SK-N-SH (cell line): ENCODE results near the gene FAM78A. TPM values are rescaled to one million over a fixed set of nuclear protein-coding genes. Genes with fewer than 3 reads are reported as not detected.

Experiments
- CTCF ChIA-PET: fragments of 300-600, 350-600 bp; formaldehyde crosslinking; extraction: SDS; loops from one replicate; lab custom pipeline; 2021; lab: Yijun Ruan, JAX
- POLR2A ChIA-PET: fragments of 350-600 bp; sonication (Branson Sonifier 250); formaldehyde crosslinking; extraction: SDS; loops from one replicate; lab custom pipeline; 2020; ENCODE audit warnings: antibody characterized with exemption, inconsistent platforms; lab: Yijun Ruan, JAX
- DNase-seq: peaks from one replicate; pipeline ENCODE4 v3.0.0; 2012
- H2AFZ ChIP-seq: fragments of 200-600 bp; sonication (generic); 2 replicates; pipeline ENCODE4 v1.8.1; 2016; ENCODE audit warnings: antibody characterized with exemption, mild to moderate bottlenecking, low read depth
- H3F3A ChIP-seq: fragments of 200-600 bp; sonication (generic); replicated peaks from 2 replicates; pipeline ENCODE3; 2016; ENCODE audit warnings: antibody characterized with exemption, mild to moderate bottlenecking; ENCODE audit not compliant: insufficient read depth
- H3K27ac ChIP-seq, 2 experiments: fragments of 200-500 bp in 1 of 2; fragments of 200-600 bp in 1 of 2; sonication (Bioruptor generic) in 1 of 2; sonication (generic), shearing (Covaris generic) in 1 of 2; 2 replicates each; pipeline versions ENCODE4 v1.5.1 to v1.6.1; 2014 to 2016; ENCODE audit warnings: low read depth in 2 of 2, inconsistent platforms in 1 of 2, low read length in 1 of 2, mild to moderate bottlenecking in 1 of 2, mixed read lengths in 1 of 2
- H3K27me3 ChIP-seq: fragments of 200-600 bp; sonication (generic), shearing (Covaris generic); 2 replicates; pipeline ENCODE4 v1.6.1; 2016; ENCODE audit warnings: mixed run types; ENCODE audit not compliant: insufficient read depth
- H3K36me3 ChIP-seq, 2 experiments: fragments of 200-500 bp in 1 of 2; fragments of 200-600 bp in 1 of 2; sonication (Bioruptor generic) in 1 of 2; sonication (generic) in 1 of 2; replicated peaks in 1 of 2; 2 replicates each; pipeline versions ENCODE3 to v1.5.1; 2014 to 2016; ENCODE audit warnings: low read length in 1 of 2, mild to moderate bottlenecking in 1 of 2; ENCODE audit not compliant: insufficient read depth in 2 of 2, control insufficient read depth in 1 of 2
- H3K4me1 ChIP-seq, 2 experiments: fragments of 200-500 bp in 1 of 2; fragments of 200-600 bp in 1 of 2; sonication (Bioruptor generic) in 1 of 2; sonication (generic), shearing (Covaris generic) in 1 of 2; 2 replicates each; pipeline versions ENCODE4 v1.5.1 to v1.6.1; 2014 to 2016; ENCODE audit warnings: low read depth in 1 of 2, low read length in 1 of 2, mixed run types in 1 of 2; ENCODE audit not compliant: insufficient read depth in 2 of 2, control insufficient read depth in 1 of 2
- H3K4me2 ChIP-seq: fragments of 200-600 bp; sonication (generic), shearing (Covaris generic); 2 replicates; pipeline ENCODE4 v1.6.1; 2017; ENCODE audit warnings: mixed run types
- H3K4me3 ChIP-seq, 2 experiments: fragments of 200-500 bp in 1 of 2; fragments of 200-600 bp in 1 of 2; sonication (Bioruptor generic) in 1 of 2; sonication (generic), shearing (Covaris generic) in 1 of 2; 2 replicates each; pipeline versions ENCODE4 v1.5.1 to v1.8.1; 2014 to 2016; ENCODE audit warnings: low read depth in 2 of 2, inconsistent platforms in 1 of 2, low read length in 1 of 2, mild to moderate bottlenecking in 1 of 2, mixed read lengths in 1 of 2, moderate library complexity in 1 of 2
- H3K79me2 ChIP-seq: fragments of 200-600 bp; sonication (generic); 2 replicates; pipeline ENCODE4 v1.8.1; 2017; ENCODE audit warnings: mild to moderate bottlenecking; ENCODE audit not compliant: insufficient read depth
- H3K9ac ChIP-seq: fragments of 200-600 bp; sonication (generic); 2 replicates; pipeline ENCODE4 v1.6.1; 2017; ENCODE audit warnings: mixed run types
- H3K9me2 ChIP-seq: fragments of 200-600 bp; sonication (generic); 2 replicates; pipeline ENCODE4 v1.6.1; 2017; ENCODE audit warnings: mixed run types
- H3K9me3 ChIP-seq: fragments of 200-600 bp; sonication (generic); 2 replicates; pipeline ENCODE4 v1.6.1; 2017; ENCODE audit warnings: mixed run types, mild to moderate bottlenecking, moderate library complexity
- H4K20me1 ChIP-seq: fragments of 200-600 bp; sonication (generic); 2 replicates; pipeline ENCODE4 v1.6.1; 2017; ENCODE audit warnings: mild to moderate bottlenecking, mixed run types; ENCODE audit not compliant: insufficient read depth
- CHD2 ChIP-seq: fragments of 150-350 bp; IDR thresholded peaks from 2 replicates; pipeline ENCODE4 v1.6.1; 2018; ENCODE audit warnings: low read length; ENCODE audit not compliant: partially characterized antibody
- FOSL2 ChIP-seq: IDR thresholded peaks from 2 replicates; pipeline ENCODE4 v1.4.0; 2012; ENCODE audit warnings: low read depth, mild to moderate bottlenecking, moderate library complexity, borderline replicate concordance
- JUND ChIP-seq: IDR thresholded peaks from 2 replicates; pipeline ENCODE4 v1.4.0; 2012
- MEF2A ChIP-seq: IDR thresholded peaks from 2 replicates; pipeline ENCODE4 v1.4.0; 2012; ENCODE audit warnings: low read depth, borderline replicate concordance
- MXI1 ChIP-seq: IDR thresholded peaks from 2 replicates; pipeline ENCODE4 v1.6.1; 2012; ENCODE audit warnings: mild to moderate bottlenecking, low read depth, low read length, improper control_type of control experiment
- NFIC ChIP-seq: IDR thresholded peaks from 2 replicates; pipeline ENCODE4 v1.4.0; 2012; ENCODE audit warnings: borderline replicate concordance
- NRF1 ChIP-seq: IDR thresholded peaks from 2 replicates; pipeline ENCODE4 v1.6.1; 2012; ENCODE audit warnings: low read depth, mild to moderate bottlenecking, low read length
- RCOR1 ChIP-seq: fragments of 150-350 bp; IDR thresholded peaks from 2 replicates; pipeline ENCODE4 v1.6.1; 2017; ENCODE audit warnings: antibody characterized with exemption, low read length
- SIN3A ChIP-seq: IDR thresholded peaks from 2 replicates; pipeline ENCODE4 v1.6.1; 2012; ENCODE audit warnings: low read depth, mild to moderate bottlenecking, low read length, moderate library complexity, borderline replicate concordance
- SMC3 ChIP-seq: IDR thresholded peaks from 2 replicates; pipeline ENCODE4 v1.6.1; 2012; ENCODE audit warnings: low read depth, low read length, improper control_type of control experiment
- TEAD4 ChIP-seq: IDR thresholded peaks from 2 replicates; pipeline ENCODE4 v1.4.0; 2012; ENCODE audit warnings: mild to moderate bottlenecking, borderline replicate concordance; ENCODE audit not compliant: insufficient read depth
- YY1 ChIP-seq: IDR thresholded peaks from 2 replicates; pipeline ENCODE4 v1.4.0; 2012; ENCODE audit warnings: low read depth, mild to moderate bottlenecking
- WGBS: methylation state at CpG from one replicate; pipeline ENCODE4 v1.1.6; 2017; ENCODE audit warnings: low lambda C conversion rate; 5-methylcytosine and 5-hydroxymethylcytosine counted together
- polyA plus RNA-seq, 3 experiments: library from polyadenylated mRNA; depleted of rRNA; stranded (reverse); fragments of >200 nt; gene quantifications; 2 replicates each; pipeline ENCODE4 v1.2.3, GENCODE V29; 2012
- TF ChIP-seq, protein P1 (sequence below): IDR thresholded peaks from 2 replicates; pipeline ENCODE4 v1.4.0; 2012; ENCODE audit warnings: low read depth, borderline replicate concordance
- TF ChIP-seq, protein P2 (sequence below): fragments of 200-600 bp; sonication (generic); IDR thresholded peaks from 2 replicates; pipeline ENCODE4 v1.6.1; 2017; ENCODE audit warnings: antibody characterized with exemption, mild to moderate bottlenecking, moderate library complexity
- TF ChIP-seq, protein P3 (sequence below): IDR thresholded peaks from 2 replicates; pipeline ENCODE4 v1.6.1; 2012; ENCODE audit warnings: mild to moderate bottlenecking, low read depth, low read length, moderate library complexity
- TF ChIP-seq, protein P4 (sequence below): fragments of 150-350 bp; IDR thresholded peaks from 2 replicates; pipeline ENCODE4 v1.6.1; 2017; ENCODE audit warnings: antibody characterized with exemption, low read length, low read depth, borderline replicate concordance
- TF ChIP-seq, protein P5 (sequence below): fragments of 150-350 bp; IDR thresholded peaks from 2 replicates; pipeline ENCODE4 v1.6.1; 2016; ENCODE audit warnings: mild to moderate bottlenecking, low read depth, low read length
- TF ChIP-seq, protein P6 (sequence below): IDR thresholded peaks from 2 replicates; pipeline ENCODE4 v1.4.0; 2012; ENCODE audit warnings: low read depth, borderline replicate concordance

The FAM78A gene
- polyA plus RNA-seq, 1 of the 3 experiments (the other 2 are of a cell fraction) = 1.0 TPM

DNA sequence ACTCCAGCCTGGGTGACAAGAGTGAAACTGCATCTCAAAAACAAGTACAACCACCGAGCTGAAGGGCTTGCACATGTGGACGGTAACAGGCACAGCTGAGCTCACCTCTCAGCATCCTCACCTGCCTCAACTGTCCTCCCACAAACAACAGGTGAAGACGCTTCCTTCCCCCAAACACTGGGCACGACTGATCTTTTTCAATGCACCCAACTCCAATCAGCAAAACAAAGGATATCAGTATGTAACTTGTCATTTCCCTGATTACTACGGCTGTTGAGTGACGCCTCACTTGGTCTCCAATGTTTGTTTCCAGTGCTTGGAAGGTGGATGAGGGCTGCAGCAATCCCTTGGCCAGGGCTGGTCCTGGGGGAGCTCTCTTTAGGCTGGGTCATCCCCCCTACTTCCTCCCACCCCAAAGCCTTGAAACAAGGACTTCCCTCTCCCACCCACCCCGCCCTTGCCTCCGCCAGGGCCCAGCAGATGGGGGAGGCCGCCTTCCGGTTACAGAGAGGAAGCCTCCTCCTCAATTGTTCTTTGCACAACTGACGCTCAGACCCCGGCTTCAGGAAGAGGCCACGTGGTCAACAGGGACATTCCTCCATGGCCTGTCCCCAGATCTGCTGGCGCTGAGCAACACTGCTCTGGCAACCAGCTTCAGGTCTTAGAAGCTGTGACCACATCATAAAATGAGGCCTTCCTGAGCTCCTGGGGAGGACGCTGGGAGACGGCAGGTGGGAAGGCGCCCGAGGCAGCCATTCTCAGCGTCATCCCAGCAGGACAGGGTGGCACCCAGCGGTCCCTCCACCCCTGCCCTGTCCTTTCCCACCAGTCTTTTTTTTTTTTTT lies 5.9 kb downstream of the FAM78A start:
- Histone ChIP-seq H3K4me3 (no peak overlapping the region), H4K20me1 (no peaks in the 10 kb centered on the region), H3K27me3 (no peaks in the 10 kb centered on the region), H3K79me2 (no peaks in the 10 kb centered on the region), H3K9ac (no peak overlapping the region), H3K4me1 (no peaks in the 10 kb centered on the region; a peak in 1 of 4 replicates), H3K36me3 (no peaks in the 10 kb centered on the region), H3K9me2 (no peaks in the 10 kb centered on the region), H3K4me2 (no peak overlapping the region), H3K9me3 (no peaks in the 10 kb centered on the region), H3K27ac (no peak overlapping the region), H3F3A (no peaks in the 10 kb centered on the region), H2AFZ (no peak overlapping the region)
- WGBS = 86% methylated on average over 18 of the region's 20 CpGs
- DNase-seq = no peak
- CTCF ChIA-PET = interaction anchor here (0.8 kb wide), 1 partner anchor 92 kb away, joined by 3 read pairs; no protein-coding TSS in a partner anchor
- POLR2A ChIA-PET = no interaction called here
- TF ChIP-seq, protein P1, sequence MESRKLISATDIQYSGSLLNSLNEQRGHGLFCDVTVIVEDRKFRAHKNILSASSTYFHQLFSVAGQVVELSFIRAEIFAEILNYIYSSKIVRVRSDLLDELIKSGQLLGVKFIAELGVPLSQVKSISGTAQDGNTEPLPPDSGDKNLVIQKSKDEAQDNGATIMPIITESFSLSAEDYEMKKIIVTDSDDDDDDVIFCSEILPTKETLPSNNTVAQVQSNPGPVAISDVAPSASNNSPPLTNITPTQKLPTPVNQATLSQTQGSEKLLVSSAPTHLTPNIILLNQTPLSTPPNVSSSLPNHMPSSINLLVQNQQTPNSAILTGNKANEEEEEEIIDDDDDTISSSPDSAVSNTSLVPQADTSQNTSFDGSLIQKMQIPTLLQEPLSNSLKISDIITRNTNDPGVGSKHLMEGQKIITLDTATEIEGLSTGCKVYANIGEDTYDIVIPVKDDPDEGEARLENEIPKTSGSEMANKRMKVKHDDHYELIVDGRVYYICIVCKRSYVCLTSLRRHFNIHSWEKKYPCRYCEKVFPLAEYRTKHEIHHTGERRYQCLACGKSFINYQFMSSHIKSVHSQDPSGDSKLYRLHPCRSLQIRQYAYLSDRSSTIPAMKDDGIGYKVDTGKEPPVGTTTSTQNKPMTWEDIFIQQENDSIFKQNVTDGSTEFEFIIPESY = no peak
- TF ChIP-seq SMC3 (no peak), RCOR1 (no peak), MEF2A (no peak), CHD2 (no peak), NRF1 (no peak), MXI1 (no peak), YY1 (no peak), SIN3A (no peak), NFIC (no peak), JUND (no peak), FOSL2 (no peak), TEAD4 (no peak)
- TF ChIP-seq, protein P2, sequence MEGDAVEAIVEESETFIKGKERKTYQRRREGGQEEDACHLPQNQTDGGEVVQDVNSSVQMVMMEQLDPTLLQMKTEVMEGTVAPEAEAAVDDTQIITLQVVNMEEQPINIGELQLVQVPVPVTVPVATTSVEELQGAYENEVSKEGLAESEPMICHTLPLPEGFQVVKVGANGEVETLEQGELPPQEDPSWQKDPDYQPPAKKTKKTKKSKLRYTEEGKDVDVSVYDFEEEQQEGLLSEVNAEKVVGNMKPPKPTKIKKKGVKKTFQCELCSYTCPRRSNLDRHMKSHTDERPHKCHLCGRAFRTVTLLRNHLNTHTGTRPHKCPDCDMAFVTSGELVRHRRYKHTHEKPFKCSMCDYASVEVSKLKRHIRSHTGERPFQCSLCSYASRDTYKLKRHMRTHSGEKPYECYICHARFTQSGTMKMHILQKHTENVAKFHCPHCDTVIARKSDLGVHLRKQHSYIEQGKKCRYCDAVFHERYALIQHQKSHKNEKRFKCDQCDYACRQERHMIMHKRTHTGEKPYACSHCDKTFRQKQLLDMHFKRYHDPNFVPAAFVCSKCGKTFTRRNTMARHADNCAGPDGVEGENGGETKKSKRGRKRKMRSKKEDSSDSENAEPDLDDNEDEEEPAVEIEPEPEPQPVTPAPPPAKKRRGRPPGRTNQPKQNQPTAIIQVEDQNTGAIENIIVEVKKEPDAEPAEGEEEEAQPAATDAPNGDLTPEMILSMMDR = no peak
- TF ChIP-seq, protein P3, sequence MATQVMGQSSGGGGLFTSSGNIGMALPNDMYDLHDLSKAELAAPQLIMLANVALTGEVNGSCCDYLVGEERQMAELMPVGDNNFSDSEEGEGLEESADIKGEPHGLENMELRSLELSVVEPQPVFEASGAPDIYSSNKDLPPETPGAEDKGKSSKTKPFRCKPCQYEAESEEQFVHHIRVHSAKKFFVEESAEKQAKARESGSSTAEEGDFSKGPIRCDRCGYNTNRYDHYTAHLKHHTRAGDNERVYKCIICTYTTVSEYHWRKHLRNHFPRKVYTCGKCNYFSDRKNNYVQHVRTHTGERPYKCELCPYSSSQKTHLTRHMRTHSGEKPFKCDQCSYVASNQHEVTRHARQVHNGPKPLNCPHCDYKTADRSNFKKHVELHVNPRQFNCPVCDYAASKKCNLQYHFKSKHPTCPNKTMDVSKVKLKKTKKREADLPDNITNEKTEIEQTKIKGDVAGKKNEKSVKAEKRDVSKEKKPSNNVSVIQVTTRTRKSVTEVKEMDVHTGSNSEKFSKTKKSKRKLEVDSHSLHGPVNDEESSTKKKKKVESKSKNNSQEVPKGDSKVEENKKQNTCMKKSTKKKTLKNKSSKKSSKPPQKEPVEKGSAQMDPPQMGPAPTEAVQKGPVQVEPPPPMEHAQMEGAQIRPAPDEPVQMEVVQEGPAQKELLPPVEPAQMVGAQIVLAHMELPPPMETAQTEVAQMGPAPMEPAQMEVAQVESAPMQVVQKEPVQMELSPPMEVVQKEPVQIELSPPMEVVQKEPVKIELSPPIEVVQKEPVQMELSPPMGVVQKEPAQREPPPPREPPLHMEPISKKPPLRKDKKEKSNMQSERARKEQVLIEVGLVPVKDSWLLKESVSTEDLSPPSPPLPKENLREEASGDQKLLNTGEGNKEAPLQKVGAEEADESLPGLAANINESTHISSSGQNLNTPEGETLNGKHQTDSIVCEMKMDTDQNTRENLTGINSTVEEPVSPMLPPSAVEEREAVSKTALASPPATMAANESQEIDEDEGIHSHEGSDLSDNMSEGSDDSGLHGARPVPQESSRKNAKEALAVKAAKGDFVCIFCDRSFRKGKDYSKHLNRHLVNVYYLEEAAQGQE = no peak
- TF ChIP-seq, protein P4, sequence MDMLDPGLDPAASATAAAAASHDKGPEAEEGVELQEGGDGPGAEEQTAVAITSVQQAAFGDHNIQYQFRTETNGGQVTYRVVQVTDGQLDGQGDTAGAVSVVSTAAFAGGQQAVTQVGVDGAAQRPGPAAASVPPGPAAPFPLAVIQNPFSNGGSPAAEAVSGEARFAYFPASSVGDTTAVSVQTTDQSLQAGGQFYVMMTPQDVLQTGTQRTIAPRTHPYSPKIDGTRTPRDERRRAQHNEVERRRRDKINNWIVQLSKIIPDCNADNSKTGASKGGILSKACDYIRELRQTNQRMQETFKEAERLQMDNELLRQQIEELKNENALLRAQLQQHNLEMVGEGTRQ = no peak
- TF ChIP-seq, protein P5, sequence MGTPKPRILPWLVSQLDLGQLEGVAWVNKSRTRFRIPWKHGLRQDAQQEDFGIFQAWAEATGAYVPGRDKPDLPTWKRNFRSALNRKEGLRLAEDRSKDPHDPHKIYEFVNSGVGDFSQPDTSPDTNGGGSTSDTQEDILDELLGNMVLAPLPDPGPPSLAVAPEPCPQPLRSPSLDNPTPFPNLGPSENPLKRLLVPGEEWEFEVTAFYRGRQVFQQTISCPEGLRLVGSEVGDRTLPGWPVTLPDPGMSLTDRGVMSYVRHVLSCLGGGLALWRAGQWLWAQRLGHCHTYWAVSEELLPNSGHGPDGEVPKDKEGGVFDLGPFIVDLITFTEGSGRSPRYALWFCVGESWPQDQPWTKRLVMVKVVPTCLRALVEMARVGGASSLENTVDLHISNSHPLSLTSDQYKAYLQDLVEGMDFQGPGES = no peak
- TF ChIP-seq, protein P6, sequence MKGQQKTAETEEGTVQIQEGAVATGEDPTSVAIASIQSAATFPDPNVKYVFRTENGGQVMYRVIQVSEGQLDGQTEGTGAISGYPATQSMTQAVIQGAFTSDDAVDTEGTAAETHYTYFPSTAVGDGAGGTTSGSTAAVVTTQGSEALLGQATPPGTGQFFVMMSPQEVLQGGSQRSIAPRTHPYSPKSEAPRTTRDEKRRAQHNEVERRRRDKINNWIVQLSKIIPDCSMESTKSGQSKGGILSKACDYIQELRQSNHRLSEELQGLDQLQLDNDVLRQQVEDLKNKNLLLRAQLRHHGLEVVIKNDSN = no peak
